GM19239 (cell line): ENCODE measurements around the gene FAM184B.

Source experiments
- DNase-seq: peaks from one replicate; pipeline ENCODE4 v3.0.0; 2011; ENCODE audit warnings: low spot score; ENCODE audit not compliant: insufficient read length
- FAIRE-seq: peaks from 2 replicates; lab custom pipeline; 2011; peaks lifted over from hg19 to GRCh38; lab: Jason Lieb, UNC

FAM184B gene

GRCh38 chr4:17647176-17647806 lies 134.1 kb downstream of the FAM184B start:
- FAIRE-seq, result no peak
- DNase-seq, result no peak

- DNase-seq (no peak), FAIRE-seq (no peak)
Measured at GRCh38 chr4:17646693-17647092, 134.7 kb downstream of the FAM184B start.

GRCh38 chr4:17642398-17642783 lies 139.0 kb downstream of the FAM184B start:
- FAIRE-seq (no peak), DNase-seq (no peak)

GRCh38 chr4:17639136-17639535 lies 142.3 kb downstream of the FAM184B start:
- FAIRE-seq (no peak), DNase-seq (no peak)

GRCh38 chr4:17636696-17637622 lies 144.5 kb downstream of the FAM184B start:
- DNase-seq, result peak; percentile 78
- FAIRE-seq, result peak; percentile 70

- no peak for DNase-seq
- FAIRE-seq, result no peak
Measured at GRCh38 chr4:17636341-17636695, 145.1 kb downstream of the FAM184B start.

GRCh38 chr4:17635056-17635455 lies 146.4 kb downstream of the FAM184B start:
- DNase-seq (no peak), FAIRE-seq (no peak)

- FAIRE-seq, result no peak
- DNase-seq, result no peak
Measured at GRCh38 chr4:17633600-17633999, 147.8 kb downstream of the FAM184B start.

- DNase-seq (no peak), FAIRE-seq (no peak)
Measured at GRCh38 chr4:17630228-17630627, 151.2 kb downstream of the FAM184B start.

- no peak for FAIRE-seq
- DNase-seq, result no peak
Measured at GRCh38 chr4:17624821-17625220, 156.6 kb downstream of the FAM184B start.

- no peak for DNase-seq
- FAIRE-seq, result no peak
Measured at GRCh38 chr4:17623451-17624001, 157.9 kb downstream of the FAM184B start.

- FAIRE-seq, result no peak
- DNase-seq, result no peak
Measured at GRCh38 chr4:17619416-17620105, 161.9 kb downstream of the FAM184B start.

GRCh38 chr4:17618926-17619325 lies 162.5 kb downstream of the FAM184B start:
- no peak for DNase-seq
- FAIRE-seq, result no peak

- FAIRE-seq (no peak), DNase-seq (no peak)
Measured at GRCh38 chr4:17616283-17616682, 165.1 kb downstream of the FAM184B start.

GRCh38 chr4:17614416-17615299 lies 166.8 kb downstream of the FAM184B start, which contains the start of gene MED28:
TSS of gene MED28 (plus strand) at chr4:17614641. CDS start at chr4:17614655, 14 bp downstream.
- peak; percentile 95 for FAIRE-seq
- peak; percentile 85 for DNase-seq

- FAIRE-seq (peak; percentile 11), DNase-seq (no peak)
Measured at GRCh38 chr4:17613761-17614415, 167.5 kb downstream of the FAM184B start.

- FAIRE-seq (no peak), DNase-seq (no peak)
Measured at GRCh38 chr4:17605236-17605635, 176.2 kb downstream of the FAM184B start.

- no peak for DNase-seq
- no peak for FAIRE-seq
Measured at GRCh38 chr4:17599826-17600225, 181.6 kb downstream of the FAM184B start.

- DNase-seq (no peak), FAIRE-seq (no peak)
Measured at GRCh38 chr4:17597517-17597916, 183.9 kb downstream of the FAM184B start.
